Measurements from ENCODE around the gene GJD2. TPM values are rescaled to one million over a fixed set of nuclear protein-coding genes. Genes with fewer than 3 reads are reported as not detected.

GJD2 gene
- total and polyA plus RNA-seq, 2 of the 13 experiments (the other 11 are each of a cell fraction or from before 2014, with no cell fraction given) = not detected

DNA sequence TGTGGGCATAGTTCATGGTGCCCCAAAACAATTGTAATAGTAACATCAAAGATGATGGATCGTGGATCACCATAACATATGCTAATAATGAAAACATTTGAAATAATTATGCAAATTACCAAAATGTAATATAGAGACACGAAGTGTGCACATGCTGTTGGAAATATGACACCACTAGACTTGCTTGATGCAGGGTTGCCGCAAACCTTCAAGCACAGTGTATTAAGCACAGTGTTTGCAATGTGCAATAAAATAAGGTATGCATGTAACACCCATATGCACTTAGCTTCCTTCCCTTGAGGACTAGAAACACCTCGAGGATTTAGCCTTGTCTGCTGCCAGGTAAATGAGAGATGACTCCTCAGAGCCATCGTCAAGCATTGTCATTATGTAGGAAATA, 10.9 kb upstream of the GJD2 start:
- H3K36me3 ChIP-seq (replicated peaks in 1 of 2; ENCODE audit: control insufficient read depth in 1 of 2, insufficient read depth in 2 of 2, low read length in 2 of 2) = no peaks in the 10 kb centered on the region
- H3K9me3 ChIP-seq (ENCODE audit: low read length) = no peaks in the 10 kb centered on the region
- CTCF ChIA-PET (ENCODE audit: low intra/inter-chr PET ratio, low total read pairs) = no interaction called here
- DNase-seq (ENCODE audit: low spot score) (no peak), ATAC-seq (no peak), FAIRE-seq (no peak)
- POLR2A ChIA-PET = no interaction called here
- peaks cover 0 to 13% of the 10 kb centered on the region in 2 experiments; a peak in 2 of 5 replicates for H3K27me3 ChIP-seq (ENCODE audit: control insufficient read depth in 1 of 2, insufficient read depth in 2 of 2, low read length in 2 of 2)
- no peak overlapping the region for H3K9ac ChIP-seq (ENCODE audit: insufficient read depth, low read depth, low read length)
- no peak overlapping the region for H2AFZ ChIP-seq (ENCODE audit: low read length)
- no peaks in the 10 kb centered on the region for H3K4me1 ChIP-seq (ENCODE audit: insufficient read depth, low read length)
- no peak overlapping the region for H3K27ac ChIP-seq (ENCODE audit: extremely low read length, insufficient read depth, low read length)
- TF ChIP-seq ZNF3 (CRISPR knock-in tag; IDR thresholded peaks at IDR 0.05) (no peak), ZNF451 (CRISPR knock-in tag; IDR thresholded peaks at IDR 0.05) (no peak), HOXA9 (CRISPR knock-in tag; IDR thresholded peaks at IDR 0.05; ENCODE audit: borderline replicate concordance) (no peak)
- no peak overlapping the region for H3K4me3 ChIP-seq (replicated peaks in 1 of 3; ENCODE audit: insufficient read depth in 1 of 3, low read depth in 2 of 3, low read length in 3 of 3)
- no peak overlapping the region for H3K4me2 ChIP-seq (ENCODE audit: low read depth, low read length)
- H4K20me1 ChIP-seq (ENCODE audit: insufficient read depth, low read length) = no peaks in the 10 kb centered on the region
- H3K79me2 ChIP-seq (ENCODE audit: insufficient read depth, low read length) = no peaks in the 10 kb centered on the region
- 12% methylated on average over 5 of the region's 5 CpGs for WGBS (ENCODE audit: low lambda C conversion rate)
- BruUV-seq (replicated peaks) = no TSS peak
- in situ Hi-C loops (cut with HindIII; ENCODE audit: extremely low pct_ligation_motif_present, low pct_unique_long_range_greater_than_20kb) (no loop called here), intact Hi-C loops (cut with micrococcal nuclease; ENCODE audit: unreplicated experiment) (no loop called here)

DNA sequence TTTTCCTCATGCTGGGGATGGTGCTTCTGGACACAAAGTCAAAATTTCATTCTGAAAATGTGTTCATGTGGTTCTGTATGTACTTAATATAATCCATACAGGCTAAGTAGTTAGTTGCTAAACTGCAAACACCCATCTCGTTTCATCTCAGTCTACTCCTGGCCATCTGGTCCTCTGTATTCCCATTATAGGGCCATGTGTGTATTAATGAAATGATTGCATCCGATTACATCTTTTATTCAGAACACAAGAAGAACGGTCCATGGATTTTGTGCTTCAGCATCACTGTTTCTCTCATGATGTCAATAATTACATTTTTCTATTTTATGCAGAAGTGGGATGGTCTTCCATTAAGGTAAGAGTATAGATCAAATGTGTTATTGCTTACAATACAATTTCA, 6.1 kb upstream of the GJD2 start:
- no peaks in the 10 kb centered on the region for H3K4me1 ChIP-seq (ENCODE audit: insufficient read depth, low read length)
- no peak overlapping the region for H3K27ac ChIP-seq (ENCODE audit: extremely low read length, insufficient read depth, low read length)
- H3K4me3 ChIP-seq (replicated peaks in 1 of 3; ENCODE audit: insufficient read depth in 1 of 3, low read depth in 2 of 3, low read length in 3 of 3) = no peak overlapping the region
- in situ Hi-C loops (cut with HindIII; ENCODE audit: extremely low pct_ligation_motif_present, low pct_unique_long_range_greater_than_20kb) = no loop called here
- H3K4me2 ChIP-seq (ENCODE audit: low read depth, low read length) = no peak overlapping the region
- no peaks in the 10 kb centered on the region for H3K9me3 ChIP-seq (ENCODE audit: low read length)
- no peak overlapping the region for H3K9ac ChIP-seq (ENCODE audit: insufficient read depth, low read depth, low read length)
- ChIA-PET CTCF (ENCODE audit: low intra/inter-chr PET ratio, low total read pairs) (no interaction called here), POLR2A (no interaction called here)
- no peak for ATAC-seq
- intact Hi-C loops (cut with micrococcal nuclease; ENCODE audit: unreplicated experiment) = no loop called here
- H3K36me3 ChIP-seq (replicated peaks in 1 of 2; ENCODE audit: control insufficient read depth in 1 of 2, insufficient read depth in 2 of 2, low read length in 2 of 2) = no peaks in the 10 kb centered on the region
- H3K27me3 ChIP-seq (ENCODE audit: control insufficient read depth in 1 of 2, insufficient read depth in 2 of 2, low read length in 2 of 2) = peaks cover under 1 to 8% of the 10 kb centered on the region in 2 experiments; a peak in 3 of 5 replicates
- BruUV-seq (replicated peaks) = no TSS peak
- 3% methylated on average over 3 of the region's 3 CpGs for WGBS (ENCODE audit: low lambda C conversion rate)
- no peaks in the 10 kb centered on the region for H3K79me2 ChIP-seq (ENCODE audit: insufficient read depth, low read length)
- H4K20me1 ChIP-seq (ENCODE audit: insufficient read depth, low read length) = no peaks in the 10 kb centered on the region
- no peak for DNase-seq (ENCODE audit: low spot score)
- H2AFZ ChIP-seq (ENCODE audit: low read length) = no peak overlapping the region
- FAIRE-seq = no peak
- no peak for TF ChIP-seq ZNF788 (CRISPR knock-in tag; IDR thresholded peaks at IDR 0.05; ENCODE audit: borderline replicate concordance)
- TF ChIP-seq, protein P1, sequence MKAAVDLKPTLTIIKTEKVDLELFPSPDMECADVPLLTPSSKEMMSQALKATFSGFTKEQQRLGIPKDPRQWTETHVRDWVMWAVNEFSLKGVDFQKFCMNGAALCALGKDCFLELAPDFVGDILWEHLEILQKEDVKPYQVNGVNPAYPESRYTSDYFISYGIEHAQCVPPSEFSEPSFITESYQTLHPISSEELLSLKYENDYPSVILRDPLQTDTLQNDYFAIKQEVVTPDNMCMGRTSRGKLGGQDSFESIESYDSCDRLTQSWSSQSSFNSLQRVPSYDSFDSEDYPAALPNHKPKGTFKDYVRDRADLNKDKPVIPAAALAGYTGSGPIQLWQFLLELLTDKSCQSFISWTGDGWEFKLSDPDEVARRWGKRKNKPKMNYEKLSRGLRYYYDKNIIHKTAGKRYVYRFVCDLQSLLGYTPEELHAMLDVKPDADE (CRISPR knock-in tag; IDR thresholded peaks at IDR 0.05) = no peak
- TF ChIP-seq ZNF230 (CRISPR knock-in tag; IDR thresholded peaks at IDR 0.05) = no peak
- TF ChIP-seq NONO (IDR thresholded peaks at IDR 0.05) = no peak
- TF ChIP-seq NONO (CRISPR knock-in tag; conservative IDR thresholded peaks at IDR 0.05) = no peak
- TF ChIP-seq, protein P2, sequence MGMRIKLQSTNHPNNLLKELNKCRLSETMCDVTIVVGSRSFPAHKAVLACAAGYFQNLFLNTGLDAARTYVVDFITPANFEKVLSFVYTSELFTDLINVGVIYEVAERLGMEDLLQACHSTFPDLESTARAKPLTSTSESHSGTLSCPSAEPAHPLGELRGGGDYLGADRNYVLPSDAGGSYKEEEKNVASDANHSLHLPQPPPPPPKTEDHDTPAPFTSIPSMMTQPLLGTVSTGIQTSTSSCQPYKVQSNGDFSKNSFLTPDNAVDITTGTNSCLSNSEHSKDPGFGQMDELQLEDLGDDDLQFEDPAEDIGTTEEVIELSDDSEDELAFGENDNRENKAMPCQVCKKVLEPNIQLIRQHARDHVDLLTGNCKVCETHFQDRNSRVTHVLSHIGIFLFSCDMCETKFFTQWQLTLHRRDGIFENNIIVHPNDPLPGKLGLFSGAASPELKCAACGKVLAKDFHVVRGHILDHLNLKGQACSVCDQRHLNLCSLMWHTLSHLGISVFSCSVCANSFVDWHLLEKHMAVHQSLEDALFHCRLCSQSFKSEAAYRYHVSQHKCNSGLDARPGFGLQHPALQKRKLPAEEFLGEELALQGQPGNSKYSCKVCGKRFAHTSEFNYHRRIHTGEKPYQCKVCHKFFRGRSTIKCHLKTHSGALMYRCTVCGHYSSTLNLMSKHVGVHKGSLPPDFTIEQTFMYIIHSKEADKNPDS (CRISPR knock-in tag; IDR thresholded peaks at IDR 0.05) = no peak
- TF ChIP-seq KLF16 (CRISPR knock-in tag; IDR thresholded peaks at IDR 0.05) = no peak
- TF ChIP-seq, protein P3, sequence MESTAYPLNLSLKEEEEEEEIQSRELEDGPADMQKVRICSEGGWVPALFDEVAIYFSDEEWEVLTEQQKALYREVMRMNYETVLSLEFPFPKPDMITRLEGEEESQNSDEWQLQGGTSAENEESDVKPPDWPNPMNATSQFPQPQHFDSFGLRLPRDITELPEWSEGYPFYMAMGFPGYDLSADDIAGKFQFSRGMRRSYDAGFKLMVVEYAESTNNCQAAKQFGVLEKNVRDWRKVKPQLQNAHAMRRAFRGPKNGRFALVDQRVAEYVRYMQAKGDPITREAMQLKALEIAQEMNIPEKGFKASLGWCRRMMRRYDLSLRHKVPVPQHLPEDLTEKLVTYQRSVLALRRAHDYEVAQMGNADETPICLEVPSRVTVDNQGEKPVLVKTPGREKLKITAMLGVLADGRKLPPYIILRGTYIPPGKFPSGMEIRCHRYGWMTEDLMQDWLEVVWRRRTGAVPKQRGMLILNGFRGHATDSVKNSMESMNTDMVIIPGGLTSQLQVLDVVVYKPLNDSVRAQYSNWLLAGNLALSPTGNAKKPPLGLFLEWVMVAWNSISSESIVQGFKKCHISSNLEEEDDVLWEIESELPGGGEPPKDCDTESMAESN (CRISPR knock-in tag; conservative IDR thresholded peaks at IDR 0.05) = no peak
- TF ChIP-seq SIN3B (IDR thresholded peaks at IDR 0.05; ENCODE audit: low read length) = no peak
- no peak for TF ChIP-seq ZFY (CRISPR knock-in tag; IDR thresholded peaks at IDR 0.05)
- no peak for TF ChIP-seq MTA3 (CRISPR knock-in tag; IDR thresholded peaks at IDR 0.05)
- TF ChIP-seq MIER2 (CRISPR knock-in tag; IDR thresholded peaks at IDR 0.05) = no peak
- no peak for TF ChIP-seq SP5 (CRISPR knock-in tag; IDR thresholded peaks at IDR 0.05; ENCODE audit: borderline replicate concordance, low read depth)
